ENCODE data around the gene MAPK14. TPM values are rescaled to one million over a fixed set of nuclear protein-coding genes. Genes with fewer than 3 reads are reported as not detected.

The MAPK14 gene
- total RNA-seq, 1 experiment from 2014 or later = 60.4 TPM

- Histone ChIP-seq H4K20me1 (ENCODE audit: insufficient read depth) (peaks cover 30% of the 10 kb centered on the region), H3K9me2 (ENCODE audit: insufficient read depth) (no peaks in the 10 kb centered on the region), H3K4me1 (replicated peaks; ENCODE audit: insufficient read depth) (peaks cover 22% of the 10 kb centered on the region), H3K4me3 (no peak overlapping the region), H3K27me3 (ENCODE audit: insufficient read depth, low read depth) (no peaks in the 10 kb centered on the region), H3K4me2 (peak overlapping the region; percentile 37), H3F3A (ENCODE audit: insufficient read depth, low read depth) (peaks cover 6% of the 10 kb centered on the region; the same call in 1 of the 2 replicates), H3K36me3 (ENCODE audit: low read depth) (peaks cover 9% of the 10 kb centered on the region; the same call in 1 of the 2 replicates), H2AFZ (no peak overlapping the region), H3K27ac (peak overlapping the region; percentile 15; the same call in 1 of the 2 replicates), H3K79me2 (ENCODE audit: low read depth) (peaks cover 96% of the 10 kb centered on the region), H3K9me3 (ENCODE audit: insufficient read depth, low read depth) (no peaks in the 10 kb centered on the region)
- ChIA-PET POLR2A (ENCODE audit: unreplicated experiment) (no interaction called here), CTCF (no interaction called here)
- no peak for TF ChIP-seq EZH2 (IDR thresholded peaks at IDR 0.05; ENCODE audit: low read depth)
- no peak for TF ChIP-seq CTCF (conservative IDR thresholded peaks at IDR 0.05)
- BruUV-seq (replicated peaks) = no TSS peak
- intact Hi-C loops (cut with micrococcal nuclease; ENCODE audit: unreplicated experiment) = no loop called here
- no peak for DNase-seq
Observed at GRCh38 chr6:36064770-36065396, 37.3 kb downstream of the MAPK14 start.

GRCh38 chr6:36065916-36066315, 38.3 kb downstream of the MAPK14 start:
- H3K4me1 ChIP-seq (replicated peaks; ENCODE audit: insufficient read depth) = peaks cover 22% of the 10 kb centered on the region
- peaks cover 30% of the 10 kb centered on the region for H4K20me1 ChIP-seq (ENCODE audit: insufficient read depth)
- H3K27ac ChIP-seq = no peak overlapping the region
- no peaks in the 10 kb centered on the region for H3K9me2 ChIP-seq (ENCODE audit: insufficient read depth)
- CTCF ChIA-PET = interaction anchor here (0.6 kb wide), 1 partner anchor 38 kb away, joined by 3 read pairs; the partner anchor contains the start of gene MAPK14
- H2AFZ ChIP-seq = no peak overlapping the region
- H3K9me3 ChIP-seq (ENCODE audit: insufficient read depth, low read depth) = no peaks in the 10 kb centered on the region
- POLR2A ChIA-PET (ENCODE audit: unreplicated experiment) = no interaction called here
- H3K36me3 ChIP-seq (ENCODE audit: low read depth) = peaks cover 7% of the 10 kb centered on the region; the same call in 1 of the 2 replicates
- H3K4me2 ChIP-seq = no peak overlapping the region
- H3K27me3 ChIP-seq (ENCODE audit: insufficient read depth, low read depth) = no peaks in the 10 kb centered on the region
- peaks cover 97% of the 10 kb centered on the region for H3K79me2 ChIP-seq (ENCODE audit: low read depth)
- peaks cover 6% of the 10 kb centered on the region; the same call in 1 of the 2 replicates for H3F3A ChIP-seq (ENCODE audit: insufficient read depth, low read depth)
- no TSS peak for BruUV-seq (replicated peaks)
- TF ChIP-seq CTCF (conservative IDR thresholded peaks at IDR 0.05) (no peak), EZH2 (IDR thresholded peaks at IDR 0.05; ENCODE audit: low read depth) (no peak)
- no peak for DNase-seq
- intact Hi-C loops (cut with micrococcal nuclease; ENCODE audit: unreplicated experiment) = no loop called here
- H3K4me3 ChIP-seq = no peak overlapping the region

- CTCF ChIA-PET = no interaction called here
- intact Hi-C loops (cut with micrococcal nuclease; ENCODE audit: unreplicated experiment) = no loop called here
- H3K4me3 ChIP-seq = no peak overlapping the region
- peaks cover 97% of the 10 kb centered on the region for H3K79me2 ChIP-seq (ENCODE audit: low read depth)
- no TSS peak for BruUV-seq (replicated peaks)
- H3F3A ChIP-seq (ENCODE audit: insufficient read depth, low read depth) = peaks cover 6% of the 10 kb centered on the region; the same call in 1 of the 2 replicates
- peaks cover 1% of the 10 kb centered on the region; the same call in 1 of the 2 replicates for H3K36me3 ChIP-seq (ENCODE audit: low read depth)
- no peaks in the 10 kb centered on the region for H3K9me3 ChIP-seq (ENCODE audit: insufficient read depth, low read depth)
- no peaks in the 10 kb centered on the region for H3K9me2 ChIP-seq (ENCODE audit: insufficient read depth)
- H3K4me1 ChIP-seq (replicated peaks; ENCODE audit: insufficient read depth) = peaks cover 22% of the 10 kb centered on the region
- no peak overlapping the region for H3K27ac ChIP-seq
- H2AFZ ChIP-seq = no peak overlapping the region
- POLR2A ChIA-PET (ENCODE audit: unreplicated experiment) = no interaction called here
- TF ChIP-seq EZH2 (IDR thresholded peaks at IDR 0.05; ENCODE audit: low read depth) (no peak), CTCF (conservative IDR thresholded peaks at IDR 0.05) (no peak)
- no peak overlapping the region for H3K4me2 ChIP-seq
- DNase-seq = no peak
- H3K27me3 ChIP-seq (ENCODE audit: insufficient read depth, low read depth) = no peaks in the 10 kb centered on the region
- H4K20me1 ChIP-seq (ENCODE audit: insufficient read depth) = peaks cover 30% of the 10 kb centered on the region
Observed at GRCh38 chr6:36066817-36067216, 39.2 kb downstream of the MAPK14 start.

All from PC-9 (cell line).